Measurements from ENCODE around the gene PRELP. TPM values are rescaled to one million over a fixed set of nuclear protein-coding genes. Genes with fewer than 3 reads are reported as not detected.

Gene PRELP
- total RNA-seq, 1 experiment from 2014 or later: 0.07 TPM

- H3K4me3 Mint-ChIP-seq: peak overlapping the region in 1 of 2 experiments; percentile 2; a peak in 2 of 5 replicates
Measured at GRCh38 chr1:203443296-203443695, 32.3 kb upstream of the PRELP start.

More at GRCh38 chr1:203443296-203443695, 32.3 kb upstream of the PRELP start:
- H4K5ac ChIP-seq (ENCODE audit: insufficient read length, low read depth, low read length): no peak overlapping the region
- Mint-ChIP-seq H3K27ac (no peak overlapping the region), H3K4me1 (peaks cover 15 to 17% of the 10 kb centered on the region in 2 experiments), H3K9me3 (peaks cover 8 to 11% of the 10 kb centered on the region in 2 experiments; a peak in 4 of 5 replicates), H3K36me3 (ENCODE audit: insufficient read depth in 1 of 3, low read depth in 3 of 3) (peaks cover 3 to 8% (median 3%) of the 10 kb centered on the region in 3 experiments; a peak in 6 of 7 replicates), H3K27me3 (ENCODE audit: low read depth) (peaks cover 21% of the 10 kb centered on the region)
- H3K14ac ChIP-seq (ENCODE audit: insufficient read depth, low read length): no peak overlapping the region
- peaks cover 6% of the 10 kb centered on the region for H3K9me3 ChIP-seq (ENCODE audit: control insufficient read depth, low read depth, low read length)
- no peak overlapping the region for H2BK15ac ChIP-seq (ENCODE audit: low read depth, low read length)
- H3K27me3 ChIP-seq (ENCODE audit: insufficient read depth, low read length): no peaks in the 10 kb centered on the region
- H3K4me1 ChIP-seq (ENCODE audit: insufficient read depth, low read length): peaks cover 6% of the 10 kb centered on the region; the same call in 1 of the 2 replicates
- H3K27ac ChIP-seq (ENCODE audit: insufficient read length, low read depth, low read length): no peak overlapping the region
- no peaks in the 10 kb centered on the region for H3K79me1 ChIP-seq (ENCODE audit: insufficient read depth, low read depth, low read length, poor library complexity, severe bottlenecking)
- no peak overlapping the region for H4K8ac ChIP-seq (replicated peaks; ENCODE audit: insufficient read length, low read depth, low read length)
- H2BK120ac ChIP-seq (ENCODE audit: low read depth, low read length, poor library complexity, severe bottlenecking): no peak overlapping the region
- no peaks in the 10 kb centered on the region for H3K23me2 ChIP-seq (ENCODE audit: insufficient read length, low read depth, low read length, poor library complexity, severe bottlenecking)
- no peaks in the 10 kb centered on the region for H4K20me1 ChIP-seq (ENCODE audit: control insufficient read depth, insufficient read depth, insufficient read length)
- H3K4ac ChIP-seq (ENCODE audit: low read depth, low read length): no peak overlapping the region
- H2AK5ac ChIP-seq (ENCODE audit: insufficient read length, low read length): no peak overlapping the region
- no peak overlapping the region for H2BK12ac ChIP-seq (ENCODE audit: insufficient read length, low read depth, low read length)
- no peak for DNase-seq
- no peaks in the 10 kb centered on the region for H3K79me2 ChIP-seq (ENCODE audit: insufficient read depth, low read length)
- no peak overlapping the region for H3K23ac ChIP-seq (ENCODE audit: insufficient read length, low read depth, low read length)
- TF ChIP-seq CTCF (conservative IDR thresholded peaks at IDR 0.05): no peak
- no peak overlapping the region for H4K91ac ChIP-seq (ENCODE audit: insufficient read length, low read depth, low read length)
- no peak overlapping the region for H2BK5ac ChIP-seq (ENCODE audit: insufficient read length, low read length)
- H3K4me2 ChIP-seq (ENCODE audit: insufficient read depth, insufficient read length, low read length): no peak overlapping the region
- no peak overlapping the region for H2AFZ ChIP-seq (ENCODE audit: low read length)
- no peak overlapping the region for H3K18ac ChIP-seq (ENCODE audit: insufficient read length, low read depth, low read length)
- WGBS (ENCODE audit: extremely low coverage, insufficient read length, low lambda C conversion rate): no CpG with 5 or more reads among the region's 2 CpGs
- H3K9ac ChIP-seq (ENCODE audit: extremely low read depth, insufficient read length, low read length): no peak overlapping the region
- no peak overlapping the region for H2BK20ac ChIP-seq (ENCODE audit: low read depth, low read length, poor library complexity, severe bottlenecking)
- no peak overlapping the region for H3T11ph ChIP-seq (ENCODE audit: low read length)
- no peak overlapping the region for H3K56ac ChIP-seq (ENCODE audit: insufficient read length, low read depth, low read length)

All from H9 (cell line).